HepG2 (cell line): Measurements from ENCODE around the gene AHCY. TPM values are rescaled to one million over a fixed set of nuclear protein-coding genes. Genes with fewer than 3 reads are reported as not detected.

Experiments
- GABPA ChIP-seq, 2 experiments: IDR thresholded peaks; 2 replicates each; pipeline ENCODE4 v1.6.1; 2011 to 2016; ENCODE audit warnings: low read depth in 2 of 2, low read length in 1 of 2, missing biosample characterization in 1 of 2, missing genetic modification characterization in 1 of 2
- MAFK ChIP-seq, 2 experiments: IDR thresholded peaks in 1 of 2; conservative IDR thresholded peaks in 1 of 2; 2 replicates each; pipeline ENCODE4 v1.6.1; 2011; ENCODE audit warnings: improper control_type of control experiment in 2 of 2, low read length in 2 of 2
- SNRNP70 ChIP-seq: fragments of 200-400 bp; formaldehyde crosslinking; IDR thresholded peaks from 2 replicates; pipeline ENCODE4 v1.6.1; 2017; ENCODE audit warnings: mild to moderate bottlenecking, low read depth, low read length, moderate library complexity
- ZNF510 ChIP-seq: sonication (generic); formaldehyde crosslinking; IDR thresholded peaks from 2 replicates; pipeline ENCODE4 v1.4.0; 2020; ENCODE audit warnings: low read depth, mild to moderate bottlenecking, missing genetic modification reagents
- ZNF616 ChIP-seq: sonication (generic); formaldehyde crosslinking; IDR thresholded peaks from 2 replicates; pipeline ENCODE4 v1.5.0; 2020; ENCODE audit warnings: low read depth, mild to moderate bottlenecking, missing genetic modification reagents
- ZNF83 ChIP-seq: sonication (generic); formaldehyde crosslinking; IDR thresholded peaks from 2 replicates; pipeline ENCODE4 v1.4.0; 2020; ENCODE audit warnings: missing genetic modification reagents, mild to moderate bottlenecking, borderline replicate concordance
- polyA plus RNA-seq, 8 experiments: library from polyadenylated mRNA; depleted of rRNA in 3 of 8; stranded (reverse) in 7 of 8; unstranded in 1 of 8; fragments of >200 nt; fragmentation: Illumina TruSeq in 4 of 8; extraction: Trizol in 4 of 8; gene quantifications; 2 replicates each; pipeline versions ENCODE4 v1.2.1 to v1.2.3, GENCODE V29; 2011 to 2016; ENCODE audit warnings: low read depth in 4 of 8, missing spikeins in 1 of 8, mixed read lengths in 1 of 8; ENCODE audit not compliant: insufficient read depth in 1 of 8
- total RNA-seq, 5 experiments: library from RNA; depleted of rRNA; stranded (reverse); fragments of >200 nt; fragmentation: Illumina TruSeq; extraction: Trizol; gene quantifications; 2 replicates each; pipeline ENCODE4 v1.2.3, GENCODE V29; 2016; ENCODE audit warnings: low read depth in 1 of 5
- TF ChIP-seq, protein P1 (sequence below): IDR thresholded peaks from 2 replicates; pipeline ENCODE4 v1.6.1; 2016; ENCODE audit warnings: missing compliant biosample characterization, missing genetic modification reagents, borderline replicate concordance
- TF ChIP-seq, protein P2 (sequence below): sonication (generic); formaldehyde crosslinking; IDR thresholded peaks from 2 replicates; pipeline ENCODE4 v1.8.0; 2022; ENCODE audit warnings: missing genetic modification reagents, mild to moderate bottlenecking, moderate library complexity, borderline replicate concordance
- TF ChIP-seq, protein P3 (sequence below): sonication (generic); formaldehyde crosslinking; IDR thresholded peaks from 2 replicates; pipeline ENCODE4 v1.5.1; 2020; ENCODE audit warnings: mild to moderate bottlenecking, missing genetic modification reagents, borderline replicate concordance
- TF ChIP-seq, protein P4 (sequence below): sonication (generic); formaldehyde crosslinking; IDR thresholded peaks from 2 replicates; pipeline ENCODE4 v1.8.1; 2023; ENCODE audit warnings: missing genetic modification reagents, inconsistent platforms, borderline replicate concordance
- TF ChIP-seq, protein P5 (sequence below): sonication (generic); formaldehyde crosslinking; IDR thresholded peaks from 2 replicates; pipeline ENCODE4 v1.4.0; 2020; ENCODE audit warnings: missing genetic modification reagents, mild to moderate bottlenecking, borderline replicate concordance
- TF ChIP-seq, protein P6 (sequence below): sonication (generic); formaldehyde crosslinking; IDR thresholded peaks from 2 replicates; pipeline ENCODE4 v1.8.1; 2023; ENCODE audit warnings: mild to moderate bottlenecking, missing genetic modification reagents, borderline replicate concordance

AHCY gene
- total and polyA plus RNA-seq, 2 of the 13 experiments (the other 11 are each of a cell fraction or from before 2014, with no cell fraction given) = 407 to 419 TPM

DNA sequence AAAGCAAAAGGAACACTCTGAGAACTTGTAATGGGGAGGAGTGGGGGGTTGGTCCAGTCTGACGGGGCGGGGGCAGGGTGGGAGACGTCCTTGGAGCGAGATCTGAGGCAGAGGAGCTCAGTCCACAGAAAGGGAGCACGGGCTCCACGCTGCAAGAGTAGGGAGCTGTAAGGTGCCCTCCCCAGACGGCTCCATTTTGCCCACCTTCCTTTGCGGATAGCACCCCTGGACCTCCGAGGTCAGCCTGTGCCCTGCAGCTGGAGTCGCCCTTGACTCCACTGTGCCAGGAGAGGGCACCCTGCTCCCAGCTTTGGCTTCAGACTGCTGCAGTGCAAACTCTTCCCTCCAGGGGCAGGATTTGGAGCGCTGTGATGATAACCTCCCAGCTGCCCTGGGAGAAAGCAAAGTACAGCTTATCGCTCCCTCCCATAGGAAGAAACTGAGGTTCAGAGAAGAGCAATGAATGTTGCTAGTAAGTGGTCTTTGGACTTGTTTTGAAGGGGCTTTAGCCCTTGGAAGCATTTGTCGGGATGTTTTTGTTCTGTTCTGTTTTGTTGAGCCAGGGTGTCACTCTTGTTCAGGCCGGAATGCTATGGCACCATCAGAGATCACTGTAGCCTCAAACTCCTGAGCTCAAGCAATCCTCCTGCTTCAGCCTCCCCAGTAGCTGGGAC lies 9.5 kb upstream of the AHCY start (continued):
- TF ChIP-seq, protein P1, sequence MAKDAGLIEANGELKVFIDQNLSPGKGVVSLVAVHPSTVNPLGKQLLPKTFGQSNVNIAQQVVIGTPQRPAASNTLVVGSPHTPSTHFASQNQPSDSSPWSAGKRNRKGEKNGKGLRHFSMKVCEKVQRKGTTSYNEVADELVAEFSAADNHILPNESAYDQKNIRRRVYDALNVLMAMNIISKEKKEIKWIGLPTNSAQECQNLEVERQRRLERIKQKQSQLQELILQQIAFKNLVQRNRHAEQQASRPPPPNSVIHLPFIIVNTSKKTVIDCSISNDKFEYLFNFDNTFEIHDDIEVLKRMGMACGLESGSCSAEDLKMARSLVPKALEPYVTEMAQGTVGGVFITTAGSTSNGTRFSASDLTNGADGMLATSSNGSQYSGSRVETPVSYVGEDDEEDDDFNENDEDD (CRISPR knock-in tag) = 0 out of 2 replicates have a peak, but pooled peaks have one; percentile 40
- TF ChIP-seq, protein P2, sequence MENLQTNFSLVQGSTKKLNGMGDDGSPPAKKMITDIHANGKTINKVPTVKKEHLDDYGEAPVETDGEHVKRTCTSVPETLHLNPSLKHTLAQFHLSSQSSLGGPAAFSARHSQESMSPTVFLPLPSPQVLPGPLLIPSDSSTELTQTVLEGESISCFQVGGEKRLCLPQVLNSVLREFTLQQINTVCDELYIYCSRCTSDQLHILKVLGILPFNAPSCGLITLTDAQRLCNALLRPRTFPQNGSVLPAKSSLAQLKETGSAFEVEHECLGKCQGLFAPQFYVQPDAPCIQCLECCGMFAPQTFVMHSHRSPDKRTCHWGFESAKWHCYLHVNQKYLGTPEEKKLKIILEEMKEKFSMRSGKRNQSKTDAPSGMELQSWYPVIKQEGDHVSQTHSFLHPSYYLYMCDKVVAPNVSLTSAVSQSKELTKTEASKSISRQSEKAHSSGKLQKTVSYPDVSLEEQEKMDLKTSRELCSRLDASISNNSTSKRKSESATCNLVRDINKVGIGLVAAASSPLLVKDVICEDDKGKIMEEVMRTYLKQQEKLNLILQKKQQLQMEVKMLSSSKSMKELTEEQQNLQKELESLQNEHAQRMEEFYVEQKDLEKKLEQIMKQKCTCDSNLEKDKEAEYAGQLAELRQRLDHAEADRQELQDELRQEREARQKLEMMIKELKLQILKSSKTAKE (CRISPR knock-in tag) = no peak
- TF ChIP-seq GABPA (IDR thresholded peaks at IDR 0.05; ENCODE audit: low read depth, low read length) = no peak
- TF ChIP-seq GABPA (CRISPR knock-in tag; IDR thresholded peaks at IDR 0.05; ENCODE audit: low read depth) = no peak
- TF ChIP-seq, protein P3, sequence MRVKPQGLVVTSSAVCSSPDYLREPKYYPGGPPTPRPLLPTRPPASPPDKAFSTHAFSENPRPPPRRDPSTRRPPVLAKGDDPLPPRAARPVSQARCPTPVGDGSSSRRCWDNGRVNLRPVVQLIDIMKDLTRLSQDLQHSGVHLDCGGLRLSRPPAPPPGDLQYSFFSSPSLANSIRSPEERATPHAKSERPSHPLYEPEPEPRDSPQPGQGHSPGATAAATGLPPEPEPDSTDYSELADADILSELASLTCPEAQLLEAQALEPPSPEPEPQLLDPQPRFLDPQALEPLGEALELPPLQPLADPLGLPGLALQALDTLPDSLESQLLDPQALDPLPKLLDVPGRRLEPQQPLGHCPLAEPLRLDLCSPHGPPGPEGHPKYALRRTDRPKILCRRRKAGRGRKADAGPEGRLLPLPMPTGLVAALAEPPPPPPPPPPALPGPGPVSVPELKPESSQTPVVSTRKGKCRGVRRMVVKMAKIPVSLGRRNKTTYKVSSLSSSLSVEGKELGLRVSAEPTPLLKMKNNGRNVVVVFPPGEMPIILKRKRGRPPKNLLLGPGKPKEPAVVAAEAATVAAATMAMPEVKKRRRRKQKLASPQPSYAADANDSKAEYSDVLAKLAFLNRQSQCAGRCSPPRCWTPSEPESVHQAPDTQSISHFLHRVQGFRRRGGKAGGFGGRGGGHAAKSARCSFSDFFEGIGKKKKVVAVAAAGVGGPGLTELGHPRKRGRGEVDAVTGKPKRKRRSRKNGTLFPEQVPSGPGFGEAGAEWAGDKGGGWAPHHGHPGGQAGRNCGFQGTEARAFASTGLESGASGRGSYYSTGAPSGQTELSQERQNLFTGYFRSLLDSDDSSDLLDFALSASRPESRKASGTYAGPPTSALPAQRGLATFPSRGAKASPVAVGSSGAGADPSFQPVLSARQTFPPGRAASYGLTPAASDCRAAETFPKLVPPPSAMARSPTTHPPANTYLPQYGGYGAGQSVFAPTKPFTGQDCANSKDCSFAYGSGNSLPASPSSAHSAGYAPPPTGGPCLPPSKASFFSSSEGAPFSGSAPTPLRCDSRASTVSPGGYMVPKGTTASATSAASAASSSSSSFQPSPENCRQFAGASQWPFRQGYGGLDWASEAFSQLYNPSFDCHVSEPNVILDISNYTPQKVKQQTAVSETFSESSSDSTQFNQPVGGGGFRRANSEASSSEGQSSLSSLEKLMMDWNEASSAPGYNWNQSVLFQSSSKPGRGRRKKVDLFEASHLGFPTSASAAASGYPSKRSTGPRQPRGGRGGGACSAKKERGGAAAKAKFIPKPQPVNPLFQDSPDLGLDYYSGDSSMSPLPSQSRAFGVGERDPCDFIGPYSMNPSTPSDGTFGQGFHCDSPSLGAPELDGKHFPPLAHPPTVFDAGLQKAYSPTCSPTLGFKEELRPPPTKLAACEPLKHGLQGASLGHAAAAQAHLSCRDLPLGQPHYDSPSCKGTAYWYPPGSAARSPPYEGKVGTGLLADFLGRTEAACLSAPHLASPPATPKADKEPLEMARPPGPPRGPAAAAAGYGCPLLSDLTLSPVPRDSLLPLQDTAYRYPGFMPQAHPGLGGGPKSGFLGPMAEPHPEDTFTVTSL = 0 out of 2 replicates have a peak, but pooled peaks have one; percentile 15
- no peak for TF ChIP-seq ZNF83
- TF ChIP-seq, protein P4, sequence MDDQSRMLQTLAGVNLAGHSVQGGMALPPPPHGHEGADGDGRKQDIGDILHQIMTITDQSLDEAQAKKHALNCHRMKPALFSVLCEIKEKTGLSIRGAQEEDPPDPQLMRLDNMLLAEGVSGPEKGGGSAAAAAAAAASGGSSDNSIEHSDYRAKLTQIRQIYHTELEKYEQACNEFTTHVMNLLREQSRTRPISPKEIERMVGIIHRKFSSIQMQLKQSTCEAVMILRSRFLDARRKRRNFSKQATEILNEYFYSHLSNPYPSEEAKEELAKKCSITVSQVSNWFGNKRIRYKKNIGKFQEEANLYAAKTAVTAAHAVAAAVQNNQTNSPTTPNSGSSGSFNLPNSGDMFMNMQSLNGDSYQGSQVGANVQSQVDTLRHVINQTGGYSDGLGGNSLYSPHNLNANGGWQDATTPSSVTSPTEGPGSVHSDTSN = no peak
- TF ChIP-seq, protein P5, sequence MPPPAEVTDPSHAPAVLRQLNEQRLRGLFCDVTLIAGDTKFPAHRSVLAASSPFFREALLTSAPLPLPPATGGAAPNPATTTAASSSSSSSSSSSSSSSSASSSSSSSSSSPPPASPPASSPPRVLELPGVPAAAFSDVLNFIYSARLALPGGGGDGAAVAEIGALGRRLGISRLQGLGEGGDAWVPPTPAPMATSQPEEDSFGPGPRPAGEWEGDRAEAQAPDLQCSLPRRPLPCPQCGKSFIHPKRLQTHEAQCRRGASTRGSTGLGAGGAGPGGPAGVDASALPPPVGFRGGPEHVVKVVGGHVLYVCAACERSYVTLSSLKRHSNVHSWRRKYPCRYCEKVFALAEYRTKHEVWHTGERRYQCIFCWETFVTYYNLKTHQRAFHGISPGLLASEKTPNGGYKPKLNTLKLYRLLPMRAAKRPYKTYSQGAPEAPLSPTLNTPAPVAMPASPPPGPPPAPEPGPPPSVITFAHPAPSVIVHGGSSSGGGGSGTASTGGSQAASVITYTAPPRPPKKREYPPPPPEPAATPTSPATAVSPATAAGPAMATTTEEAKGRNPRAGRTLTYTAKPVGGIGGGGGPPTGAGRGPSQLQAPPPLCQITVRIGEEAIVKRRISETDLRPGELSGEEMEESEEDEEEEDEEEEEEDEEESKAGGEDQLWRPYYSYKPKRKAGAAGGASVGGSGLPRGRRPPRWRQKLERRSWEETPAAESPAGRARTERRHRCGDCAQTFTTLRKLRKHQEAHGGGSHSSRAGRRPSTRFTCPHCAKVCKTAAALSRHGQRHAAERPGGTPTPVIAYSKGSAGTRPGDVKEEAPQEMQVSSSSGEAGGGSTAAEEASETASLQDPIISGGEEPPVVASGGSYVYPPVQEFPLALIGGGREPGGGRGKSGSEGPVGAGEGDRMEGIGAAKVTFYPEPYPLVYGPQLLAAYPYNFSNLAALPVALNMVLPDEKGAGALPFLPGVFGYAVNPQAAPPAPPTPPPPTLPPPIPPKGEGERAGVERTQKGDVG (CRISPR knock-in tag) = no peak
- no peak for TF ChIP-seq MAFK (conservative IDR thresholded peaks at IDR 0.05 in 1 of 2, IDR thresholded peaks at IDR 0.05 in 1 of 2; ENCODE audit: low read length in 2 of 2)
- TF ChIP-seq SNRNP70 = no peak
- TF ChIP-seq, protein P6, sequence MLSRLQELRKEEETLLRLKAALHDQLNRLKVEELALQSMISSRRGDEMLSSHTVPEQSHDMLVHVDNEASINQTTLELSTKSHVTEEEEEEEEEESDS = no peak; the same call in 1 of the 2 replicates
- peak; percentile 45; the same call in 1 of the 2 replicates for TF ChIP-seq ZNF616 (CRISPR knock-in tag)
- no peak for TF ChIP-seq ZNF510 (CRISPR knock-in tag)
